ENCODE measurements around the gene TSHZ2.

DNA sequence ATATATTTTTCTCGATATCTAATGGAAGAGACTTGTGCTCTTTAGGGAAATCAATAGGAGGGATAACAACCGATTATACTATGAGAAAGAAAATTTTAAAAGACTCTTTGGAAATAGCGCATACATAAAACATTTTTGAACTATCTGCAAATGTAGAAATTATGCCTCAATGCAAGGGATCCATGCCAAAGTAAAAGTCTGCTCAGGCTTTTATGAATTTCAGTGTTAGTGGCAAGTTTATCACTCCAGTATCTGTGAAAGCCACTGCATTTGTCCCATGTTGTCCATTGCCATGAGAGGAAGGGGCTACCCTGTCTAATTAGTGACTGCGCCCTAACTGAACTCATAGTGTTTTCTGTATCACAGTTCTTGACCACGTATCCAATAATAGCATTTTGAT lies 81.4 kb downstream of the TSHZ2 start:
- TF ChIP-seq FOS (IDR thresholded peaks at IDR 0.05; ENCODE audit: low read depth, low read length) (no peak), POLR2A (IDR thresholded peaks at IDR 0.05; ENCODE audit: low read depth, low read length) (no peak), MAFK (IDR thresholded peaks at IDR 0.05; ENCODE audit: low read depth, low read length) (no peak), MXI1 (IDR thresholded peaks at IDR 0.05; ENCODE audit: borderline replicate concordance, low read depth, low read length) (no peak), CEBPB (IDR thresholded peaks at IDR 0.05; ENCODE audit: low read depth, low read length) (no peak)
- TF ChIP-seq, protein P1, sequence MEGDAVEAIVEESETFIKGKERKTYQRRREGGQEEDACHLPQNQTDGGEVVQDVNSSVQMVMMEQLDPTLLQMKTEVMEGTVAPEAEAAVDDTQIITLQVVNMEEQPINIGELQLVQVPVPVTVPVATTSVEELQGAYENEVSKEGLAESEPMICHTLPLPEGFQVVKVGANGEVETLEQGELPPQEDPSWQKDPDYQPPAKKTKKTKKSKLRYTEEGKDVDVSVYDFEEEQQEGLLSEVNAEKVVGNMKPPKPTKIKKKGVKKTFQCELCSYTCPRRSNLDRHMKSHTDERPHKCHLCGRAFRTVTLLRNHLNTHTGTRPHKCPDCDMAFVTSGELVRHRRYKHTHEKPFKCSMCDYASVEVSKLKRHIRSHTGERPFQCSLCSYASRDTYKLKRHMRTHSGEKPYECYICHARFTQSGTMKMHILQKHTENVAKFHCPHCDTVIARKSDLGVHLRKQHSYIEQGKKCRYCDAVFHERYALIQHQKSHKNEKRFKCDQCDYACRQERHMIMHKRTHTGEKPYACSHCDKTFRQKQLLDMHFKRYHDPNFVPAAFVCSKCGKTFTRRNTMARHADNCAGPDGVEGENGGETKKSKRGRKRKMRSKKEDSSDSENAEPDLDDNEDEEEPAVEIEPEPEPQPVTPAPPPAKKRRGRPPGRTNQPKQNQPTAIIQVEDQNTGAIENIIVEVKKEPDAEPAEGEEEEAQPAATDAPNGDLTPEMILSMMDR (conservative IDR thresholded peaks at IDR 0.05; ENCODE audit: low read depth, low read length), result no peak
- TF ChIP-seq, protein P2, sequence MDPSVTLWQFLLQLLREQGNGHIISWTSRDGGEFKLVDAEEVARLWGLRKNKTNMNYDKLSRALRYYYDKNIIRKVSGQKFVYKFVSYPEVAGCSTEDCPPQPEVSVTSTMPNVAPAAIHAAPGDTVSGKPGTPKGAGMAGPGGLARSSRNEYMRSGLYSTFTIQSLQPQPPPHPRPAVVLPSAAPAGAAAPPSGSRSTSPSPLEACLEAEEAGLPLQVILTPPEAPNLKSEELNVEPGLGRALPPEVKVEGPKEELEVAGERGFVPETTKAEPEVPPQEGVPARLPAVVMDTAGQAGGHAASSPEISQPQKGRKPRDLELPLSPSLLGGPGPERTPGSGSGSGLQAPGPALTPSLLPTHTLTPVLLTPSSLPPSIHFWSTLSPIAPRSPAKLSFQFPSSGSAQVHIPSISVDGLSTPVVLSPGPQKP (IDR thresholded peaks at IDR 0.05; ENCODE audit: borderline replicate concordance, low read depth, low read length), result no peak
- TF ChIP-seq, protein P3, sequence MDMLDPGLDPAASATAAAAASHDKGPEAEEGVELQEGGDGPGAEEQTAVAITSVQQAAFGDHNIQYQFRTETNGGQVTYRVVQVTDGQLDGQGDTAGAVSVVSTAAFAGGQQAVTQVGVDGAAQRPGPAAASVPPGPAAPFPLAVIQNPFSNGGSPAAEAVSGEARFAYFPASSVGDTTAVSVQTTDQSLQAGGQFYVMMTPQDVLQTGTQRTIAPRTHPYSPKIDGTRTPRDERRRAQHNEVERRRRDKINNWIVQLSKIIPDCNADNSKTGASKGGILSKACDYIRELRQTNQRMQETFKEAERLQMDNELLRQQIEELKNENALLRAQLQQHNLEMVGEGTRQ (IDR thresholded peaks at IDR 0.05; ENCODE audit: low read depth, low read length), result no peak

Measured in IMR-90 (cell line).